SK-N-SH (cell line): ENCODE results near the gene CCDC148.
A peak's percentile ranks its signal among the peaks of the same experiment; 100 is the strongest.

Experiments
- CTCF ChIP-seq: fragments of 200-600 bp; sonication (generic); IDR thresholded peaks from 2 replicates; pipeline ENCODE4 v1.6.1; 2017; ENCODE audit warnings: antibody characterized with exemption, mild to moderate bottlenecking, moderate library complexity
- EP300 ChIP-seq, 2 experiments: IDR thresholded peaks; 2 replicates each; pipeline versions ENCODE4 v1.4.0 to v1.6.1; 2012; ENCODE audit warnings: borderline replicate concordance in 1 of 2, low read depth in 1 of 2, low read length in 1 of 2
- EZH2phosphoT487 ChIP-seq: fragments of 200-600 bp; sonication (generic); IDR thresholded peaks from 2 replicates; pipeline ENCODE4 v1.6.1; 2017; ENCODE audit warnings: low read depth, mixed run types, mild to moderate bottlenecking, antibody characterized with exemption, moderate library complexity, borderline replicate concordance
- MAX ChIP-seq: IDR thresholded peaks from 2 replicates; pipeline ENCODE4 v1.4.0; 2012; ENCODE audit warnings: low read depth
- POLR2AphosphoS5 ChIP-seq: IDR thresholded peaks from 2 replicates; pipeline ENCODE4 v1.6.1; 2012; ENCODE audit warnings: low read depth, low read length
- REST ChIP-seq: IDR thresholded peaks from 2 replicates; pipeline ENCODE4 v1.6.1; 2012; ENCODE audit warnings: mild to moderate bottlenecking, low read depth, low read length, moderate library complexity
- RFX5 ChIP-seq: IDR thresholded peaks from 2 replicates; pipeline ENCODE4 v1.6.1; 2012; ENCODE audit warnings: mild to moderate bottlenecking, improper control_type of control experiment, low read length
- SMC3 ChIP-seq: IDR thresholded peaks from 2 replicates; pipeline ENCODE4 v1.6.1; 2012; ENCODE audit warnings: low read depth, low read length, improper control_type of control experiment
- TAF1 ChIP-seq: IDR thresholded peaks from 2 replicates; pipeline ENCODE4 v1.6.1; 2012; ENCODE audit warnings: low read depth, mild to moderate bottlenecking, low read length, moderate library complexity, borderline replicate concordance
- YY1 ChIP-seq: IDR thresholded peaks from 2 replicates; pipeline ENCODE4 v1.4.0; 2012; ENCODE audit warnings: low read depth, mild to moderate bottlenecking
- TF ChIP-seq, protein P1 (sequence below): fragments of 150-350 bp; IDR thresholded peaks from 2 replicates; pipeline ENCODE4 v1.6.1; 2017; ENCODE audit warnings: antibody characterized with exemption, low read length, low read depth, borderline replicate concordance

DNA sequence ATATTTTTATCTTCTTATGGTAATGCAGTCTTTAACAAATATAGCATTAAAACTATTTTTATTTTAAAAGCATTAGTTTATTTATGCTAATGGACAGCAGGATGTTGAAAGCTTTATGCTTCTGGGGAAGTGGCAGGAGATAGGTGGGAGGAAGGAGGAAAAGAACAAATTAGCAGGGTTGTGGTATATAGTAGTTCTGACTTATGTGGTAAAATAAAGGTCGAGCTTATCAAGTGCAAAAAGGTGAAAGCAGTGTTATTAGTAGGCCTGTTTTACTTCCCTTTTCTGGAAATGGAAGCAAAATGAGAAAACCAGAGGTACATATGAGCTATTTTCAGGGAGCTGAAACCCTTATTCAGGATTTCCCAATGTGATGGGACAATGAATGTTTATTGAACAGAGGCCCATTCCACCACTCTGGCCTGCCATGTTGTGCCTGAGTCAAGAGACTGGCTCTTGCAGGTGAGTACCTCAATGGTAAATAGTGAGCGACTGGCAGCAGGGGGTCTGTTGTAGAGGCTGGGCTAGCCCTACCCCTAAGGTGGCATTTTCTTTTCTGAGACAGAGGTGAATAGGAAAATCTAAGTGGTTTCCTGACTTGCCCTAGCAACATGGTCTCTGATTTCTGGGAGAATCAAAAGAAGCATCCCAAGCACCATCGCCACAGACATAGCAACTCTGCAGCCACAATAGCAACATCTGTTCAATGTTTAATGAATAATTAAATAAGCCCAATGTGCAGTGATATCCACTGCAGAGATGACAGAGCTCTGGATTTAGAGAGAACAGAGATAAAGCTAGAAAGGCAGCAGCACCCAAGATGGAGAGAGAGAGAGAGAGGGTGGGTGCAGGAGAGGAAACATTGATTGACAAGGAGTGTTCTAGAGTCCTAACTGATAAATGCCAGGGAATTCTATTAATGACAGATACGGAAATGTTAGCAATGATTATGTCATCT lies 235.2 kb downstream of the CCDC148 start:
- TF ChIP-seq EP300 (IDR thresholded peaks at IDR 0.05; ENCODE audit: borderline replicate concordance in 1 of 2, low read depth in 1 of 2, low read length in 1 of 2) (peak in 1 of 2 experiments; percentile 89; a peak in 2 of 4 replicates), CTCF (no peak), POLR2AphosphoS5 (no peak), YY1 (no peak), SMC3 (no peak; the same call in 1 of the 2 replicates), TAF1 (no peak), REST (no peak), EZH2phosphoT487 (no peak), MAX (no peak), RFX5 (peak; percentile 46; the same call in 1 of the 2 replicates)
- TF ChIP-seq, protein P1, sequence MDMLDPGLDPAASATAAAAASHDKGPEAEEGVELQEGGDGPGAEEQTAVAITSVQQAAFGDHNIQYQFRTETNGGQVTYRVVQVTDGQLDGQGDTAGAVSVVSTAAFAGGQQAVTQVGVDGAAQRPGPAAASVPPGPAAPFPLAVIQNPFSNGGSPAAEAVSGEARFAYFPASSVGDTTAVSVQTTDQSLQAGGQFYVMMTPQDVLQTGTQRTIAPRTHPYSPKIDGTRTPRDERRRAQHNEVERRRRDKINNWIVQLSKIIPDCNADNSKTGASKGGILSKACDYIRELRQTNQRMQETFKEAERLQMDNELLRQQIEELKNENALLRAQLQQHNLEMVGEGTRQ = no peak
